T-helper 22 cell (primary cell): ENCODE results near the gene NUDT4.

ENCODE experiments used
- DNase-seq: peaks from one replicate; pipeline ENCODE4 v3.0.0-alpha.2; 2020; ENCODE audit warnings: low read depth

The NUDT4 gene

GRCh38 chr12:93377252-93378195 lies at the start of gene NUDT4:
TSS of gene NUDT4 (plus strand) at chr12:93377925. CDS start at chr12:93378323, 398 bp downstream.
- peak; percentile 91 for DNase-seq

DNA sequence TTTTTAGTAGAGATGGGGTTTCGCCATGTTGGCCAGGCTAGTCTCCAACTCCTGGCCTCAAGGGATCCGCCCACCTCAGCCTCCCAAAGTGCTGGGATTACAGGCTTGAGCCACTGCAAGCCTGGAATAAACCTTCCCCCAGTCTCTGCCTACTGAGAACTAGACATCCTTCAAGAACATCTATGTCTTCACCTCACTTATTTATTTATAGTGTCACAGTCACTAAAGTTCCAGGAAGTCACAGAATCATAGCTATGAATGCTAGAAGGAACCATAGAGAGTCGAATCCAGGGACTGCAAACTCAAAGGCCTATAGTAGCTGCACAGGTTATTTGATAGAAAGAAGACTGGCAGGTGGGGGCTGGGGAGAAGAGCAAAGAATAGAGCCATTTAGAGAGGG lies 44.7 kb upstream of the NUDT4 start:
- no peak for DNase-seq

DNA sequence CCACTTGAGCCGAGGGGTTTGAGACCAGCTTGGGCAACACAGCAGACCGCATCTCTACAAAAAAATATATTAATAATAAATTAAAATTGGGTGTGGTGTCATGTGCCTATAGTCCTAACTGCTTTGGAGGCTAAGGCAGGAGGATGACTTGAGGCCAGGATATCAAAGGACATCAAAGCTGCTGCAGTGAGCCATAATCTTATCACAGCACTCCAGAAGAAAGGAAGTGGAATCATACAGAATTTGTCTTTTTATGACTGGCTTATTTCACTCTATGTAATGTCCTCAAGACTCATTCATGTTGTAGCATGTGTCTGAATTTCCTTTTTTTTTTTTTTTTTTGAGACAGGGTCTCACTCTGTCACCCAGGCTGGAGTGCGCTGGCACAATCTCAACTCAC lies 43.9 kb upstream of the NUDT4 start:
- no peak for DNase-seq

DNA sequence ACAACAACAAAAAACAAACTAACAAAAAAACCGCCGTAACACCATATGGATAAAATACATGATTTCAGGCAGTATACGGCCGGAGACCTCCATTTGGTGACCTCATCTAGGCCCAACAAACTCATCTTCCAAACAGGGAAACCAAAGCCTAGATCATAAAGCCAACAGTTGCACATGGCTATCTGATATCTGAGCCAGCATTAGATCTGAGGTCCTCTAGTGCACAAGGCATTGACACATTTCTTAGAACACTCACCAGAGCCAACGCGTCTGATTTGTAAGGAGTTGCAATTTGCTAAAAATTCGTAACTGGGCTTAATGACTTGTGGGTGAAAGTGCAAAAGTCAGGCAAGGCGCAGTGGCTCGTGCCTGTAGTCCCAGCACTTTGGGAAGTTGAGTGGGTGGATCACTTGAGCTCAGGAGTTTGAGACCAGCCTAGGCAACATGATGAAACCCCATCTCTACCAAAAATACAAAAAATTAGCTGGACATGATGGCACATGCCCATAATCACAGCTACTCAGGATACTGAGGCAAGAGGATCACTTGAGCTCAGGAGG lies 42.0 kb upstream of the NUDT4 start:
- DNase-seq: no peak

- DNase-seq: no peak
Observed at GRCh38 chr12:93336291-93336741, 41.4 kb upstream of the NUDT4 start.

GRCh38 chr12:93338598-93338997 lies 39.1 kb upstream of the NUDT4 start:
- DNase-seq: no peak

- no peak for DNase-seq
Observed at GRCh38 chr12:93339695-93340094, 38.0 kb upstream of the NUDT4 start.

DNA sequence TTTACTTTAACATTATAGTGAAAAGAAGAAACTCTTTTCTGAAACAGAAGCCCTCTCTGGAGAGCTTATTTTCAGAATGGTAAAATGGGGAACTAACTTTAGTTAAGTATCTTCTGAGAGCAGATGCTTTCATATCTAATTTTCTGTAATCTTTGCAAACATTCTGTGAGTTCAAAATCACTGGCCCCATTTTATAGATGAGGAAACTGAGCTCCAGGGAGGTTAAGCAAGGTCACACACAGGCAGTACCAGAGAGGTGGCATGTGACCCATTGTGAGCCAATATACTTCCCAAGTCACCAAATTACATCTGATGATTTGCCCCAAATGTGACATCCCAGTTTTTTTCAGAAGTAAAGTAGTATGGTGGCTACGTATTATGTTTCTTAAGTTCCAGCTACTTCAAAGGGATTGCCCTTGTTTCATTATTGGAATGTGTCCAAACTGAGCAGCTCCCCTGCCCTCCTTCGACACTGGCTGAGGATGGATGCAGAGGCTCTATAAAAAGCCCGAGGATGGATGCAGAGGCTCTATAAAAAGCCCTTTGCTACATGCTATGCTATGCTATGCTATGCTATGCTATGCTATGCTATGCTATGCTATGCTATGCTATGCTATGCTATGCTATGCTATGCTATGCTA lies 36.2 kb upstream of the NUDT4 start:
- DNase-seq: no peak

GRCh38 chr12:93347054-93347785 lies 30.5 kb upstream of the NUDT4 start:
- no peak for DNase-seq

DNA sequence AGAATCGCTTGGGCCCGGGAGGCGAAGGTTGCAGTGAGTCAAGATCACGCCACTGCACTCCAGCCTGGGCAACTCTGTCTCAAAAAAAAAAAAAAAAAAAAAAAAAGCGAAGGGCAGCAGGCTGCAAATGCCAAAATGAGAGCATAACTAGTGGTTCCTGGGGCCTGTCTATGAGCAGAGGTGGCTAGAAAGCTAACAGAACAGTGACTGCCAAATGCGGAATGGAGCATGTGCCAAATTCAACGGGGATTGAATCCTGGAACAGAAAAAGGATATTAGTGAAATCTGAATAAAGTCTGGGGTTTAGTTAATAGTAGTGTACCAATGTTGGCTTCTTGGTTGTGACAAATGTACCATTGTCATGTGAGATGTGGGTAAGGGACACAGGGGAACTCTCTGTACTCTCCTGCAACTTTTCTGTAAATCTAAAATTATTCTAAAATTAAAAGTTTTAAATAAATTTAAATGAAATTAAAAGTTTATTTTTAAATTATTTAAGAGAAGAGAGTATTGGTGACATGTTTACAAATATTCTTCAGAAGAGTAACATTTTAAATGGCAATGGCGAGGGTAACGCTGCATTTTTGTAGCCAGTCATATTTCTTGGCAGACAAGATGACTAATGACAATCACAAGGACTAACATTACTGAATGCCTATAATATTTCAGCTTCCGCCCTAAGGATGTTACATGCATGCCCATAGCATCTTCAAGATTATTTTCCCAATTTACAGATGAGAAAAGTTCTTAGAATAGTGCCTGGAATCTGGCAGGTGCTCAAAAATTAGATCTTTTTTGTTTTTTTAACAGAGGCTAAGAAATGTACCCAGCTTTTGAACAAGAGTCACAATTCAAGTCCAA lies 28.9 kb upstream of the NUDT4 start:
- no peak for DNase-seq

DNA sequence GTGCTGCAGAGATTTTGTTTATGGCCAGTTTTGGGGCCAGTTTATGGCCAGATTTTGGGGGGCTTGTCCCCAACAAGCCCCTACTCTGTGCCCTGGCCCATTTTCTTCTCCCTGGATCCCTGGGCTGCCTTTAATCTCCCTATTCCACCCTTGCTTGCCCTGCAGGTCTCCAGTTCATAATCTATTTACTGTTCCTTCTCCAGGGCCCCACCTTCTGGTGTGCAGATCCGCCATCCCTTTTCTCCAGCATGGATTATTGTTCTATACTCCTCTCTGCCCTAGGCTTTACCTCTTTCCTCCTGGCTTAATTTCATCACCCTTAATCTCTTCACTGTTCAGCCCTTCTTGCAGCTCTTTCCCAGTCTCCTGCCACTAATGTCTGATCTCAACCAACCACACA lies 26.0 kb upstream of the NUDT4 start:
- DNase-seq: no peak

DNA sequence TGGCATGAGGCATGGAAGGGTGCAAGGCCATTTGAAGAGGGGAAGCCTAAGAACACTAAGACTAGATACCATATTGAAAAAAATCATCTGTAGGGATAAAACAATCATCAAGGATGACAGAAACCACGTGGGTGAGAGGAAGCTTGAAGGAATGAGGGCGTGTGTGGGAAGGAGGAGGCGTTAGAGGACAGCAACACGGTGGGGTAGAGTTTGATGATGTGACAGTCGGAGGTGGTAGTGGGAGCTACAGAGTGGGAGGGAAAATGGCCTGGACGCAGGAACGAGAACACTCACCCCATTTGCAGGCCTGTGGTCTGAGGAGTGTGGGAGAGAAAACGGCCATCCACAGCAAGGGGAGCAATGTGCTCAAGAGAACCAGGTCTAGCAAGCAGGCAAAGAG lies 25.4 kb upstream of the NUDT4 start:
- no peak for DNase-seq

GRCh38 chr12:93356214-93356613 lies 21.5 kb upstream of the NUDT4 start:
- DNase-seq: no peak

DNA sequence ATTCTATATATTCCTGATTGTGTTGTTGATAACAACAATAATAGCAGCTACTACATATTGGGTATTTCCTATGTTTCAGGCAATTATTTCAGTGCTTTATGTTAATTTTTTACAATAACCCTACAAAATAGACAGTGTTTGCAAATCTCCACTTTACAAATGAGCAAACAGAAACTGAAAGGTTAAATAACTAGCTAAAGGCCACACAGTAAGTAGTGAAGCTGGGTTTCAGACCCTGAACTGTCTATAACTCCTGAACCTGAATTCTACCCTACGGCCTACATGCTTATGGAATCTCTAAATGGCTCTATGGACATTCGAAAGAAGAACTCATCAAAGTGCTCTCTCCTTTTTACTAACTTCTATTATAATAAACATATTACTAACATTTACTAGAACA lies 19.7 kb upstream of the NUDT4 start:
- no peak for DNase-seq

DNA sequence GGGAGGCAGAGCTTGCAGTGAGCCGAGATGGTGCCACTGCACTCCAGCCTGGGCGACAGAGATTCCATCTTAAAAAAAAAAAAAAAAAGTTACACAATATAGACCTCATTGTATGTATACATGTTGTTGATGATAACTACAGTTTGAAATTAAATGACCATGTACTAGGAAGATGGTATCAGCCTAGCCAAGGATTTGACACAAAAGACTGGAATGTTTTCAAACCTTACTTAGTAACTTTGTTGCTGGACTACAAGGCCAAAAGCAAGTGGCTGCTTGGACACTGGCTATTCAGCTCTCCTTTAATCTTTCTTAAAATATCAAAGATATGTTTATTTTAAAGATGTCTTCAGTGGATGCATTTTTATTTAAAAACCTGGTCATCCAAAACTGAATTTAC lies 18.9 kb upstream of the NUDT4 start:
- no peak for DNase-seq

DNA sequence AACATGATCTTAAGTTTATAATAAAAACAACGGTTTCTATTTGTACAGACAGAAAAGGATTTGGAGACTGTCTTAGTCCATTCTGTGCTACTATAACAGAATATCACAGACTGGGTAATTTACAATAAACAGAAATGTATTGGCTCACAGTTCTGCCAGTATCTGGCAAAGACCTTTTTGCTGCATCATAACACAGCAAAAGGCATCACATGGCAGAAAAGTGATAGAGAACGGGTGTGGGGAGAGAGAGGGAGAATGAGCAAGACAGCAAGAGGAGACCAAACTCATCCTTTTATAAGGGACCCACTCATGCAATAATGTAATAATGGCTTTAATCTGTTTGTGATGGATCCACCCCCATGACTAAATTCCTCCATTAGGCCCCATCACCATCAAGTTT lies 17.0 kb upstream of the NUDT4 start:
- DNase-seq: no peak

DNA sequence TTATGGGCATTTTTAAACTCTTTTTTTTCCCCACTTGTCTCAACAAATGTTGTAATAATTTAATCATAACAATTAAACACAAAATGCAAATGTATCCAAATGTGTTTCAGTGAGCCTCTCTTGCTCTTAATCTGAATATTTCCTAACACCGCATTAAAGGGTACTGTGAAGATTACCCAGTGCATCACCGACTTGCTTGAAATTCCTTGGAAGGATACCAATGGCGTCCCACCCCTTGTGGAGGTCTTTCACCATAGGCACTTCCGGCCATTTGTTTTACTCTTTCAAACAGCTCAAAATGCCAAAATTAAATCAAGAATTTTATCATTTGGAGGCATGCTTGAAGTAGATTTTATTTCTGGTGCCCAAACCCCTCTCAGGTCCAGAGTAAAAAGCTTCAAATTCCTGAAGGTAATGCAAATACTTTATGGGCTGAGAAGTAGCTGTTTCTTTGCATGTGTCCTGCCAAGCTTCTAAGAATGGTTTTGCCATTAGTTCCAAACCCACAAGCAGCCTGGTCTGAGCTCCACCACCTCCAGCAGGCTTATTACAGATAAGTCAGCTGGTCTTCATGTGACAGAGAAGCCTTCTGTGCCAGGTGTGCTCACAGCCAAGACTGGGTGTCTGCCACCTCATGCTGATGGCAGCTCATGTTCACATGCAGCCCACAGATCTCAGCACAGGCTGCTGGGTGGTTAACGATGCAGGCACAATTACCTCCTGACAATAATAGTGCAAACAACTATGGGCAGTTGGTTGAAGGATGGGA lies 16.4 kb upstream of the NUDT4 start:
- no peak for DNase-seq

DNA sequence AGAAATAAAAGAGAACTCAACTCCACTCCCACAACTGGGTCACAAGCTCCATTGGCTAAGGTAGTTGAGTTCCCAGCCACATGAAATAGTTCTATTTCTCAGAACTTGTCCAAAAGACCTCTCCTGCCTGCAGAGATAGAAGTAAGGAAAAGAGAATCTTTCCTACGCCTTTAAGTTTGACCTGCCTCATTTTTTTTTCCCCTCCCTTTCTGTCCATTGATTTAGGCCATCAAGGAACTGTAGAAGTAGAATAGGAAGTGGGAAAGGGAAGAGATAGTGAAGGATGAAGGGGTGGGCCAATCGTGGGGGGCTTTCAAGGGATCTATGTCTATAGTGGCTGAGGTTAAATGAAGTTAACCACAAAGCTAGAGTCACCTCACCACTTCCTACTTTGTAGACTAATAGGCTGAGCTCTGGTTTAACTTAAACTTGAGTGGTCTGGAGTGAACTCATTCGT lies 13.9 kb upstream of the NUDT4 start:
- no peak for DNase-seq

- DNase-seq: no peak
Observed at GRCh38 chr12:93365616-93366405, 11.9 kb upstream of the NUDT4 start.

GRCh38 chr12:93366422-93366821 lies 11.3 kb upstream of the NUDT4 start:
- DNase-seq: no peak
